Hepatocyte (in vitro differentiated cells): ENCODE data around the gene DNAJC1. TPM values are rescaled to one million over a fixed set of nuclear protein-coding genes. Genes with fewer than 3 reads are reported as not detected.

Source experiments
- DNase-seq: peaks from one replicate; pipeline ENCODE4 v3.0.0-alpha.2; 2016; ENCODE audit warnings: low spot score
- H2AFZ ChIP-seq: fragments of 200-600 bp; sonication (generic); 2 replicates; pipeline ENCODE4 v1.6.0; 2016; ENCODE audit warnings: antibody characterized with exemption, mild to moderate bottlenecking
- H3K27ac ChIP-seq: fragments of 200-600 bp; sonication (generic); 2 replicates; pipeline ENCODE4 v1.5.1; 2016; ENCODE audit warnings: mild to moderate bottlenecking
- H3K27me3 ChIP-seq: fragments of 200-600 bp; sonication (generic); 2 replicates; pipeline ENCODE4 v1.6.1; 2016
- H3K36me3 ChIP-seq: fragments of 200-600 bp; sonication (generic); replicated peaks from 2 replicates; pipeline ENCODE4 v1.5.1; 2016; ENCODE audit warnings: low read depth; ENCODE audit not compliant: insufficient read depth
- H3K4me1 ChIP-seq: fragments of 200-600 bp; sonication (generic); 2 replicates; pipeline ENCODE4 v1.5.1; 2016; ENCODE audit warnings: mild to moderate bottlenecking, moderate library complexity; ENCODE audit not compliant: insufficient read depth
- H3K4me2 ChIP-seq: fragments of 200-600 bp; sonication (generic); 2 replicates; pipeline ENCODE4 v1.6.0; 2016
- H3K4me3 ChIP-seq: fragments of 200-600 bp; sonication (generic); 2 replicates; pipeline ENCODE4 v1.5.1; 2016; ENCODE audit warnings: mild to moderate bottlenecking
- H3K79me2 ChIP-seq: fragments of 200-600 bp; sonication (generic); 2 replicates; pipeline ENCODE4 v1.6.0; 2017; ENCODE audit warnings: mild to moderate bottlenecking
- H3K9me2 ChIP-seq: fragments of 200-600 bp; sonication (generic); replicated peaks from 2 replicates; pipeline ENCODE4 v1.6.0; 2017; ENCODE audit warnings: mild to moderate bottlenecking; ENCODE audit not compliant: insufficient read depth
- H3K9me3 ChIP-seq: fragments of 200-600 bp; sonication (generic); 2 replicates; pipeline ENCODE4 v1.5.1; 2016; ENCODE audit warnings: low read depth, mild to moderate bottlenecking
- H4K20me1 ChIP-seq: fragments of 200-600 bp; sonication (generic); 2 replicates; pipeline ENCODE4 v1.6.0; 2016; ENCODE audit warnings: mild to moderate bottlenecking; ENCODE audit not compliant: insufficient read depth, poor library complexity, severe bottlenecking
- CTCF ChIP-seq: fragments of 200-600 bp; sonication (generic); IDR thresholded peaks from 2 replicates; pipeline ENCODE4 v1.5.1; 2016; ENCODE audit warnings: antibody characterized with exemption, mild to moderate bottlenecking; ENCODE audit not compliant: poor library complexity
- EZH2 ChIP-seq: fragments of 200-600 bp; sonication (generic); IDR thresholded peaks from 2 replicates; pipeline ENCODE4 v1.6.1; 2016; ENCODE audit warnings: antibody characterized with exemption, mild to moderate bottlenecking, borderline replicate concordance
- EZH2phosphoT487 ChIP-seq: fragments of 200-600 bp; sonication (generic); IDR thresholded peaks from one replicate; pipeline ENCODE4 v1.6.1; 2018; ENCODE audit warnings: antibody characterized with exemption, mild to moderate bottlenecking, low read depth, moderate library complexity; ENCODE audit not compliant: unreplicated experiment, severe bottlenecking
- WGBS: methylation state at CpG from one replicate; pipeline ENCODE4 v1.1.6; 2016; ENCODE audit warnings: low lambda C conversion rate; ENCODE audit errors: missing lambda C conversion rate; 5-methylcytosine and 5-hydroxymethylcytosine counted together
- polyA plus RNA-seq: library from polyadenylated mRNA; unstranded; fragments of >200 nt; fragmentation: Nextera tagmentation; extraction: Ambion mirVana; gene quantifications from 2 replicates; pipeline ENCODE4 v1.2.1, GENCODE V29; 2016
- total RNA-seq: library from RNA; depleted of rRNA; stranded (reverse); fragments of >200 nt; gene quantifications from 2 replicates; pipeline ENCODE4 v1.2.3, GENCODE V29; 2014

Gene DNAJC1
- total and polyA plus RNA-seq, 2 experiments from 2014 or later, result 64.6 to 91.7 TPM

GRCh38 chr10:21978191-21978862 lies 25.2 kb downstream of the DNAJC1 start:
- no peaks in the 10 kb centered on the region for H3K9me2 ChIP-seq
- no peak overlapping the region for H3K4me2 ChIP-seq
- no peaks in the 10 kb centered on the region for H3K4me1 ChIP-seq
- H3K27ac ChIP-seq, result no peak overlapping the region
- no peaks in the 10 kb centered on the region for H3K27me3 ChIP-seq
- H4K20me1 ChIP-seq, result peaks cover 8% of the 10 kb centered on the region
- H3K4me3 ChIP-seq, result no peak overlapping the region
- no peak for DNase-seq
- WGBS, result 10% methylated on average over 1 of the region's 1 CpG
- no peak overlapping the region for H2AFZ ChIP-seq
- H3K79me2 ChIP-seq, result peaks cover 80% of the 10 kb centered on the region
- TF ChIP-seq EZH2, result no peak
- TF ChIP-seq CTCF, result no peak
- no peak for TF ChIP-seq EZH2phosphoT487
- no peaks in the 10 kb centered on the region for H3K36me3 ChIP-seq
- no peaks in the 10 kb centered on the region for H3K9me3 ChIP-seq

GRCh38 chr10:21976739-21977138 lies 26.8 kb downstream of the DNAJC1 start:
- H3K4me1 ChIP-seq, result no peaks in the 10 kb centered on the region
- H3K36me3 ChIP-seq, result no peaks in the 10 kb centered on the region
- H3K79me2 ChIP-seq, result peaks cover 80% of the 10 kb centered on the region
- H3K27ac ChIP-seq, result no peak overlapping the region
- H3K9me2 ChIP-seq, result no peaks in the 10 kb centered on the region
- no peak for DNase-seq
- no peak overlapping the region for H3K4me3 ChIP-seq
- H3K27me3 ChIP-seq, result no peaks in the 10 kb centered on the region
- H3K4me2 ChIP-seq, result no peak overlapping the region
- 68% methylated on average over 7 of the region's 7 CpGs for WGBS
- peaks cover 8% of the 10 kb centered on the region for H4K20me1 ChIP-seq
- no peak for TF ChIP-seq EZH2phosphoT487
- TF ChIP-seq EZH2, result no peak
- no peak for TF ChIP-seq CTCF
- no peak overlapping the region for H2AFZ ChIP-seq
- H3K9me3 ChIP-seq, result no peaks in the 10 kb centered on the region

- H3K79me2 ChIP-seq, result peaks cover 78% of the 10 kb centered on the region
- TF ChIP-seq EZH2 (no peak), EZH2phosphoT487 (no peak), CTCF (no peak)
- WGBS, result 74% methylated on average over 2 of the region's 2 CpGs
Observed at GRCh38 chr10:21976280-21976679, 27.2 kb downstream of the DNAJC1 start.

More at GRCh38 chr10:21976280-21976679, 27.2 kb downstream of the DNAJC1 start:
- H3K9me2 ChIP-seq, result no peaks in the 10 kb centered on the region
- H4K20me1 ChIP-seq, result peaks cover 8% of the 10 kb centered on the region
- H3K4me2 ChIP-seq, result no peak overlapping the region
- no peak overlapping the region for H3K4me3 ChIP-seq
- no peaks in the 10 kb centered on the region for H3K27me3 ChIP-seq
- H3K9me3 ChIP-seq, result no peaks in the 10 kb centered on the region
- no peak overlapping the region for H3K27ac ChIP-seq
- no peaks in the 10 kb centered on the region for H3K36me3 ChIP-seq
- no peak for DNase-seq
- H2AFZ ChIP-seq, result no peak overlapping the region
- H3K4me1 ChIP-seq, result no peaks in the 10 kb centered on the region
